DMS114 treated with DMSO at 0.1 percent for 48 hours (cell line): Measurements from ENCODE around the gene RAD51B.

Experiments used
- DNase-seq: peaks from one replicate; lab custom pipeline; 2025; ENCODE audit not compliant: unreplicated experiment; lab: John Stamatoyannopoulos, UW

The RAD51B gene

GRCh38 chr14:68578597-68578996 lies 759.0 kb downstream of the RAD51B start:
- DNase-seq = no peak

GRCh38 chr14:68580096-68580645 lies 760.6 kb downstream of the RAD51B start:
- no peak for DNase-seq

GRCh38 chr14:68580671-68581070 lies 761.1 kb downstream of the RAD51B start:
- DNase-seq = no peak

- DNase-seq = no peak
Observed at GRCh38 chr14:68583548-68584280, 764.1 kb downstream of the RAD51B start.

- no peak for DNase-seq
Observed at GRCh38 chr14:68584786-68585185, 765.2 kb downstream of the RAD51B start.

GRCh38 chr14:68585690-68586089 lies 766.1 kb downstream of the RAD51B start:
- no peak for DNase-seq

- DNase-seq = no peak
Observed at GRCh38 chr14:68586896-68587751, 767.5 kb downstream of the RAD51B start.

GRCh38 chr14:68587931-68588330 lies 768.4 kb downstream of the RAD51B start:
- DNase-seq = no peak

- DNase-seq = no peak
Observed at GRCh38 chr14:68589447-68590200, 770.0 kb downstream of the RAD51B start.

- no peak for DNase-seq
Observed at GRCh38 chr14:68590201-68590522, 770.6 kb downstream of the RAD51B start.

GRCh38 chr14:68591786-68592185 lies 772.2 kb downstream of the RAD51B start:
- DNase-seq = no peak

- DNase-seq = no peak
Observed at GRCh38 chr14:68592948-68593556, 773.5 kb downstream of the RAD51B start.

GRCh38 chr14:68593806-68594536 lies 774.4 kb downstream of the RAD51B start:
- DNase-seq = no peak

GRCh38 chr14:68594737-68595380 lies 775.3 kb downstream of the RAD51B start:
- DNase-seq = no peak

- no peak for DNase-seq
Observed at GRCh38 chr14:68596211-68596610, 776.6 kb downstream of the RAD51B start.

- no peak for DNase-seq
Observed at GRCh38 chr14:68596701-68597100, 777.1 kb downstream of the RAD51B start.

- DNase-seq = no peak
Observed at GRCh38 chr14:68598089-68598488, 778.5 kb downstream of the RAD51B start.

- DNase-seq = no peak
Observed at GRCh38 chr14:68598621-68599447, 779.3 kb downstream of the RAD51B start.
